Lower lobe of right lung (tissue), 2 donors: Measurements from ENCODE around the gene NCOA1. TPM values are rescaled to one million over a fixed set of nuclear protein-coding genes. Genes with fewer than 3 reads are reported as not detected.

Source experiments
- ATAC-seq, 2 donors: fragments of 200-7000 bp; cut with Tn5 transposase; one replicate each; pipeline ENCODE4 v1.9.1; 2020 to 2022; ENCODE audit warnings: mild to moderate bottlenecking in 2 of 2, moderate library complexity in 2 of 2
- DNase-seq: peaks from one replicate; pipeline ENCODE4 v3.0.0-alpha.2; 2020
- H3K27ac ChIP-seq: fragments of 200-600 bp; one replicate; pipeline ENCODE4 v1.8.0; 2022
- H3K27me3 ChIP-seq: fragments of 200-600 bp; one replicate; pipeline ENCODE4 v1.8.0; 2022; ENCODE audit warnings: low read depth
- H3K36me3 ChIP-seq: fragments of 200-600 bp; one replicate; pipeline ENCODE4 v1.8.0; 2022; ENCODE audit warnings: mild to moderate bottlenecking
- H3K4me1 ChIP-seq: fragments of 200-600 bp; one replicate; pipeline ENCODE4 v1.8.0; 2022
- H3K4me3 ChIP-seq: fragments of 200-600 bp; one replicate; pipeline ENCODE4 v1.8.0; 2022; ENCODE audit warnings: mild to moderate bottlenecking
- H3K9me3 ChIP-seq: fragments of 200-600 bp; one replicate; pipeline ENCODE4 v1.8.0; 2022
- intact Hi-C: fragments of 100-400 bp; cut with DNase I; formaldehyde crosslinking; loops from one replicate; pipeline ENCODE4 v1.11.0; 2022
- total RNA-seq: library from RNA; stranded (reverse); fragmentation: NEBNext Ultra II Directional; extraction: Animal tissue kit (Norgen Biotek cat#: 25700); gene quantifications from one replicate; pipeline ENCODE4 v1.2.1, GENCODE V29; 2021
- TF ChIP-seq, protein P1 (sequence below): fragments of 200-600 bp; IDR thresholded peaks from one replicate; pipeline ENCODE4 v1.8.0; 2022; ENCODE audit warnings: antibody characterized with exemption, mild to moderate bottlenecking
- donor health status: DM: no; HTN: yes; CAD: no; lungs with severe emphysema.

NCOA1 gene
- total RNA-seq, 1 donor from 2014 or later, result 48.3 TPM

DNA sequence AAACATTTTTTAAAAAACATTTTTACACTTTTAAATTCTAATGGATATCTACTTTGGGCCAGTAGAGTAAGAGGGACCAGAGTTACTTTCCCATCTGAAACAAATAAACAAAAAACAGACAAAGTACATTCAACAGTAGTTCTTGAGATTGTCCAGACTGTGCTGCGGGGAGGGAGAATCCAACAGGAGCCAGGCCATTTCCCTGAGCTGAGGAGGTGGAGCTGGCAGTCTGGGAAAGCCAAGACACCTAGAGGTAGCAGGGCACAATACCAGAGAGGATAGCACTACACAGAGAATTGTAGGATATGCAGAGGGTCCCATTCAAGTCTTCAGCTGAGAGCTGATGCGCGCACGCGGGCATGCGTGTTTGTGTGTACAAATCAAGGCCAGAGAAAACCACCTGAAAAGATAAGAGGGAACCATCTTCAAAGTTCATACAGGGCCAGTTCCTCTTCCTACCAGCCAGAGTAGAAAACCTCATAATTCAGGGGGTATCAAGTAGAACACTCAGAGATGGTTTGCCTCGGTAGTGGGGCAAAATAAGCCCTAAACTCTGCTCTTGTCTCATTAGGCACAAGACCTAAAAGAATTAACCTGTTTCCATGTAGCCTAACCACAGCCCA, 258.1 kb downstream of the NCOA1 start:
- Histone ChIP-seq H3K4me3 (no peak overlapping the region), H3K36me3 (peaks cover 51% of the 10 kb centered on the region), H3K9me3 (no peaks in the 10 kb centered on the region), H3K27ac (no peak overlapping the region), H3K27me3 (no peaks in the 10 kb centered on the region), H3K4me1 (peaks cover 4% of the 10 kb centered on the region)
- intact Hi-C loops, result no loop called here
- TF ChIP-seq, protein P1, sequence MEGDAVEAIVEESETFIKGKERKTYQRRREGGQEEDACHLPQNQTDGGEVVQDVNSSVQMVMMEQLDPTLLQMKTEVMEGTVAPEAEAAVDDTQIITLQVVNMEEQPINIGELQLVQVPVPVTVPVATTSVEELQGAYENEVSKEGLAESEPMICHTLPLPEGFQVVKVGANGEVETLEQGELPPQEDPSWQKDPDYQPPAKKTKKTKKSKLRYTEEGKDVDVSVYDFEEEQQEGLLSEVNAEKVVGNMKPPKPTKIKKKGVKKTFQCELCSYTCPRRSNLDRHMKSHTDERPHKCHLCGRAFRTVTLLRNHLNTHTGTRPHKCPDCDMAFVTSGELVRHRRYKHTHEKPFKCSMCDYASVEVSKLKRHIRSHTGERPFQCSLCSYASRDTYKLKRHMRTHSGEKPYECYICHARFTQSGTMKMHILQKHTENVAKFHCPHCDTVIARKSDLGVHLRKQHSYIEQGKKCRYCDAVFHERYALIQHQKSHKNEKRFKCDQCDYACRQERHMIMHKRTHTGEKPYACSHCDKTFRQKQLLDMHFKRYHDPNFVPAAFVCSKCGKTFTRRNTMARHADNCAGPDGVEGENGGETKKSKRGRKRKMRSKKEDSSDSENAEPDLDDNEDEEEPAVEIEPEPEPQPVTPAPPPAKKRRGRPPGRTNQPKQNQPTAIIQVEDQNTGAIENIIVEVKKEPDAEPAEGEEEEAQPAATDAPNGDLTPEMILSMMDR, result no peak
- DNase-seq, result no peak
- no peak for ATAC-seq

DNA sequence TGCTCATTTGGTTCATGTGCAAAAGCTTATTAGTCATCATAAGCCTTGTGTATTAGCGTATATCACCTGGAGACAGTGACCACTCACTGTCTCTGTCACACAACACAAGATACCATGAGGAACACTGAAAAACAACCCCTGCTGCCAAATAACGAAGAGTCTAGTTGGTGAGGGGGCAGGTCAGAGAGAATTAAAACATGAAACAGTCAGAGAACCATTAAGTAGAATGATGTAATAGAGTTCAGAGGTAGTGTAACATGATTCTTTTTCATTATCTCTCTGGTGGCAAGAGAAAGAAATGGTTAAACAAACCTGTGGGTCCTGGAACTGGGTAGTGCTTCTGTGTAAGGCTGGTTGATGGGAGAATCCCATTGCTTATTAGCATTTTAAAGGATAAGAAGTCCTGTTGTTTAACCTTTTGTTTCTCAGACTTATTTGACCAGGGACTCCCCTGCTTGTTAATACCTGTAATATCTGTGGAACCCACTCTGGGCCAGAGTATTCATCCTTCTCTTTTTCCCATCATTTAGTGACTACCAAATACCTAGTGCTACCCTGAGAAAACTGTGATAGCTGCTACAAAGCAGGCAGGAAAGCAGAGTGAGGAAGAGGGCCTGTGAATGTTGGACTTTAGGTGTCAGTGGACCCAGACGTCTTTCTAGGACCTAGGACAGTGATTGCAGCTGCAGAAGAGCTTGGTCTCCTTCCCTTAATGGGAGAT, 264.1 kb downstream of the NCOA1 start:
- intact Hi-C loops, result no loop called here
- H3K4me1 ChIP-seq, result no peaks in the 10 kb centered on the region
- H3K4me3 ChIP-seq, result no peak overlapping the region
- H3K9me3 ChIP-seq, result no peaks in the 10 kb centered on the region
- DNase-seq (no peak), ATAC-seq (no peak)
- TF ChIP-seq, protein P1, result no peak
- H3K27ac ChIP-seq, result no peak overlapping the region
- peaks cover 84% of the 10 kb centered on the region for H3K36me3 ChIP-seq
- H3K27me3 ChIP-seq, result no peaks in the 10 kb centered on the region

DNA sequence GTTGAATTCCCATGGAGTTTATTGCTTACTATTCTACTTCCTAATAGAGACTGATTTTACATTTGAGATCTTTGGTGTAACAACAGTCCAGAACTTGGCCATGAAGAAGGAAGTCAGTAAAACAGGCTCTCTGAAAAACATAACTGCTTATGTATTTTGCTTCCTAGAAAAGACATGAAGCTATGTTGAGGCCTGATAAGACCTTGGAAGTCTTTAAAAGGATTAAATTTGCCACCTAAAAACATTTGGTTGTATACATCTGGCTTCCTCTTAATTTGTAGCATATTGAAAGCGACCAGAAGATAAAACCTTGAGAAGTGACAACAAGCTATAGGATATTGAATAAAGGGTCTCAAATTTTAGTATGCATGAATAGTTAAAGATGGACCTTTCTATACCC, 265.7 kb downstream of the NCOA1 start:
- ATAC-seq (no peak), DNase-seq (no peak)
- TF ChIP-seq, protein P1, result no peak
- H3K4me1 ChIP-seq, result no peaks in the 10 kb centered on the region
- H3K27me3 ChIP-seq, result no peaks in the 10 kb centered on the region
- intact Hi-C loops, result no loop called here
- H3K4me3 ChIP-seq, result no peak overlapping the region
- H3K9me3 ChIP-seq, result no peaks in the 10 kb centered on the region
- no peak overlapping the region for H3K27ac ChIP-seq
- H3K36me3 ChIP-seq, result peaks cover 84% of the 10 kb centered on the region

DNA sequence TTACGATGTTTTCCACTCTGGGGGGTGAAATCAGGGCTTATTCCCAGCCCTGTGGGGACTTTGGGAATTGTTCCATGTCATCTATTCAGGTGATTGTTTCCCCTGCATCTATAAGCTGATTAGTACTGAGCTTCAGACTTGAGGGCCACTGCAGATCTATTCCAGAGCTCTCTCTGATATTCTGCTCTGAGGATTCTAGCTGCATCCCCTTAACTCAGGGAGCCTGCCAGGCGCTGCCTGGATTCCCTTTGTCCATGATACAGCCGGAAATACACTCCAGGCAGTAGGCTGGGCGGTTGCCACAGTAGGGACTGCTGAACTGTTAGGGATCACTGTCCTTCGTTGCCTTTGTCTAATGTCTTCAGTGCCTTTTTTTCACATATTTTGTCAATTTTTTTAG, 270.8 kb downstream of the NCOA1 start:
- DNase-seq (no peak), ATAC-seq (no peak)
- Histone ChIP-seq H3K36me3 (peaks cover 74% of the 10 kb centered on the region), H3K27me3 (no peaks in the 10 kb centered on the region), H3K4me1 (no peaks in the 10 kb centered on the region), H3K9me3 (no peaks in the 10 kb centered on the region), H3K4me3 (no peak overlapping the region), H3K27ac (no peak overlapping the region)
- intact Hi-C loops, result no loop called here
- TF ChIP-seq, protein P1, result no peak

DNA sequence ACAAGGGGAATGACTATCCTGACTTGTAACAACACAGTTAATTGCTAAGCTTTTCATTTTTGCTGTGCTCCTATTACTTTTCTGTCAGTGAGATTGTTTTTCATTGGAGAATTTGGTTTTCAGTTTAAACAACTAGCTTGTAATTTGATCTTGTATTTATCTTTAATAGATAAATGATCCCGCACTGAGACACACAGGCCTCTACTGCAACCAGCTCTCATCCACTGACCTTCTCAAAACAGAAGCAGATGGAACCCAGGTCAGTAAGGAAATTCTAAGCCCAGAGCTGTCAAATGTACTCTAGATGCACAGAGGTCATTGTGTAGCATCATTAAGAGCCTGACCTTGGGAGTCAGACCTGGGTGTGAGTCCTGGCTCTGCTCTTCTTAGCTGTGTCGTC, 271.5 kb downstream of the NCOA1 start:
- Histone ChIP-seq H3K4me3 (no peak overlapping the region), H3K9me3 (no peaks in the 10 kb centered on the region), H3K27ac (no peak overlapping the region), H3K4me1 (no peaks in the 10 kb centered on the region), H3K27me3 (no peaks in the 10 kb centered on the region), H3K36me3 (peaks cover 70% of the 10 kb centered on the region)
- intact Hi-C loops, result no loop called here
- DNase-seq (no peak), ATAC-seq (no peak)
- TF ChIP-seq, protein P1, result no peak
